Thoracic aorta endothelial cell (primary cell): ENCODE results near the gene NUMA1. TPM values are rescaled to one million over a fixed set of nuclear protein-coding genes. Genes with fewer than 3 reads are reported as not detected.

ENCODE experiments used
- small RNA-seq: library from RNA; depleted of rRNA; stranded (forward); fragments of <200 nt; gene quantifications from one replicate; pipeline ENCODE3, GENCODE V24; 2012
- total RNA-seq: library from RNA; depleted of rRNA; stranded (reverse); fragments of >200 nt; gene quantifications from 2 replicates; pipeline ENCODE4 v1.2.3, GENCODE V29; 2012

NUMA1 gene, protein sequence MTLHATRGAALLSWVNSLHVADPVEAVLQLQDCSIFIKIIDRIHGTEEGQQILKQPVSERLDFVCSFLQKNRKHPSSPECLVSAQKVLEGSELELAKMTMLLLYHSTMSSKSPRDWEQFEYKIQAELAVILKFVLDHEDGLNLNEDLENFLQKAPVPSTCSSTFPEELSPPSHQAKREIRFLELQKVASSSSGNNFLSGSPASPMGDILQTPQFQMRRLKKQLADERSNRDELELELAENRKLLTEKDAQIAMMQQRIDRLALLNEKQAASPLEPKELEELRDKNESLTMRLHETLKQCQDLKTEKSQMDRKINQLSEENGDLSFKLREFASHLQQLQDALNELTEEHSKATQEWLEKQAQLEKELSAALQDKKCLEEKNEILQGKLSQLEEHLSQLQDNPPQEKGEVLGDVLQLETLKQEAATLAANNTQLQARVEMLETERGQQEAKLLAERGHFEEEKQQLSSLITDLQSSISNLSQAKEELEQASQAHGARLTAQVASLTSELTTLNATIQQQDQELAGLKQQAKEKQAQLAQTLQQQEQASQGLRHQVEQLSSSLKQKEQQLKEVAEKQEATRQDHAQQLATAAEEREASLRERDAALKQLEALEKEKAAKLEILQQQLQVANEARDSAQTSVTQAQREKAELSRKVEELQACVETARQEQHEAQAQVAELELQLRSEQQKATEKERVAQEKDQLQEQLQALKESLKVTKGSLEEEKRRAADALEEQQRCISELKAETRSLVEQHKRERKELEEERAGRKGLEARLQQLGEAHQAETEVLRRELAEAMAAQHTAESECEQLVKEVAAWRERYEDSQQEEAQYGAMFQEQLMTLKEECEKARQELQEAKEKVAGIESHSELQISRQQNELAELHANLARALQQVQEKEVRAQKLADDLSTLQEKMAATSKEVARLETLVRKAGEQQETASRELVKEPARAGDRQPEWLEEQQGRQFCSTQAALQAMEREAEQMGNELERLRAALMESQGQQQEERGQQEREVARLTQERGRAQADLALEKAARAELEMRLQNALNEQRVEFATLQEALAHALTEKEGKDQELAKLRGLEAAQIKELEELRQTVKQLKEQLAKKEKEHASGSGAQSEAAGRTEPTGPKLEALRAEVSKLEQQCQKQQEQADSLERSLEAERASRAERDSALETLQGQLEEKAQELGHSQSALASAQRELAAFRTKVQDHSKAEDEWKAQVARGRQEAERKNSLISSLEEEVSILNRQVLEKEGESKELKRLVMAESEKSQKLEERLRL (N-terminal part only)
- 149 and 164 TPM in 2 replicates for total RNA-seq

DNA sequence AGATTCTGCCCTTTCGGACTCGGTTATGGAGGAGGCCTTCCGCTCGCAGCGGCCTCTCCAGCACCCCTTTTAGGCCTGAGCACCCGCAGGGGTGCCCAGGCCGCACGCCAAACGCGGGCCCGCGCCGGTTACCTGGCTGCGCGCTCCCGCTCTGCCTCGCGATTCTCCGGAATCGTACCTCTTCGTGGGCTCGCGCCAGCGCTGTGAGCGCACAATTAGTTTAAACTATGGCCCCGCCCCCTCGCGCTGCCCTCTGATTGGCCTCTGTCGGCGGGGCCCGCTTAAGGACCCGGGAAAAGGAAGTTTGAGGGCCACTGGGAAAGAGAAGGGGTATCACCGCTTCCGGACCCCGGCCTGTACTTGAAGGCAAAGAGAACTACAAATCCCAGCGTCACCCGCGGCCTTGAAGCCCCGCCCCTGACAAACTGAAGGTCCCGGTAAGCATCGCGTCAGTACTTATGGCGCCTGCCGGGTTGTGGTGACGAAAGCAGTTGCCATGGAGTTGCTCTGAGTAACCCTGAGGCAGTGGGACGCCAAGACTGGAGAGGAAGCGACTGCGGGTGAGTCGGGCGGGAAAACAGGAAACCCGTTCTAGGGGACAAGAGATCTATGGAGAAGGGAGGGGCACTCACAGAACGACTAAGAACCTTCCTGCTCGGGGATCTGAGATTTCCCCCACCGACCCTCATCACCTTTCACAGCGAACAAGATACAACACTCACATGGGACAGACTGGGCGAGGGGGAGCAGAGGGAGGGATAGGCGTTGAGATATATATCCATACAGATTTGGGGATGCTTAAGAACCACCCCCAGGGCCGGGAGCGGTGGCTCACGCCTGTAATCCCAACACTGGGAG lies at the start of gene NUMA1, which contains the start of gene LRRC51:
Gene NUMA1 (minus strand): TSS at position 217 of the 858 bp plus-strand sequence. CDS start 44,599 bp downstream, outside the sequence.
Gene LRRC51 (plus strand): TSS at position 525 of the 858 bp plus-strand sequence. CDS start 8,234 bp downstream, outside the sequence.

DNA sequence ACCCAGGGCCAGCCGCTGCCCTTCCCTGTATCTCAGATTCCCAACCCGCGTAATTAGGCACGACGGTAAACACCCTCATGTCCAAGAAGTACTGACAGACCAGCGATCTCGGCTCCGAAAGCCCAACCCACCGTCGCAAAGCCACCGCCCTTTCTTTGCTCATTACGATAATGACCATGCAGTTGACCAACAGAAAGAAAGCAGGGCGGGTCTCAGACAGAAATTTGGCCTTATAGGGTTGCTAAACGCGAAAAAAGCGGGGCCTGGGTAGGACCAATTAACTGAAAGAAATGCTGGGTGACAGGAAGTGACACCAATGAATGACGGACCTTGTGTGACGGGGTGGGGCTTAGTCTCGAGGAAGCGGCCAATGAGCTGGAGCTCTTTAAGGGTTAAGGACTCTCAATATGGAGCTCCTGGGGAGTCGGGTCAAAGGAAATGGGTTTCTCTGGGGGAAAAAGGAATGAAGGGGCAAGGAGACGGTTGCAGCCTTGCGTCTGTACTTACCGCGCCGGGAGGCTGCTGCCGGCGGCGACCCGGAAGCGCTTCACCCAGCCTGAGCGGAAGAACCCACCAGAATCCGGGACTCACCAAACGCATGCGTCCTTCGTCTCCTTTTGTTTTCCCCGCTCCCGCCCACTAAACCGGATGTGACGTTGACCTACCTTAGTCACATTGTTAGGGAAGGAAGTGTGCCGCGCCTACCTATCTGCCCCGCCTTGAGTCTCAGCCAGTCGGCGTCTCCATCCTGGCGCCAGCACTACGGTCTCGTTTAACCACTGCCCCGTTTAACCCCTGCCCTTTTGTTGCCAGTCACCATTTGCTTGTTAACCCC lies 32.0 kb upstream of the NUMA1 start, which contains the start of gene ANAPC15:
Gene ANAPC15 (minus strand): TSS at position 553 of the 835 bp plus-strand sequence. CDS start 1,419 bp downstream, outside the sequence.

DNA sequence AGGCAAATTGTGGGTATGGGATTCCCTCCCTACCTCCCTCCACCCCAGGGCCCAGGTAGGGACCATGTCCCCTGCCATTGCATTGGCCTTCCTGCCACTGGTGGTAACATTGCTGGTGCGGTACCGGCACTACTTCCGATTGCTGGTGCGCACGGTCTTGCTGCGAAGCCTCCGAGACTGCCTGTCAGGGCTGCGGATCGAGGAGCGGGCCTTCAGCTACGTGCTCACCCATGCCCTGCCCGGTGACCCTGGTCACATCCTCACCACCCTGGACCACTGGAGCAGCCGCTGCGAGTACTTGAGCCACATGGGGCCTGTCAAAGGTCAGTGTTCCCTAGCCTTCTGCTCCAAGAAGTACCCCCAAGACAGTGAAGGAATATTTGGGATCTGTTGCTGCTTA lies 25.5 kb upstream of the NUMA1 start, which contains the start of gene TOMT:
Gene TOMT (plus strand): TSS at position 37 of the 400 bp plus-strand sequence. CDS start 28 bp downstream, at position 65.

DNA sequence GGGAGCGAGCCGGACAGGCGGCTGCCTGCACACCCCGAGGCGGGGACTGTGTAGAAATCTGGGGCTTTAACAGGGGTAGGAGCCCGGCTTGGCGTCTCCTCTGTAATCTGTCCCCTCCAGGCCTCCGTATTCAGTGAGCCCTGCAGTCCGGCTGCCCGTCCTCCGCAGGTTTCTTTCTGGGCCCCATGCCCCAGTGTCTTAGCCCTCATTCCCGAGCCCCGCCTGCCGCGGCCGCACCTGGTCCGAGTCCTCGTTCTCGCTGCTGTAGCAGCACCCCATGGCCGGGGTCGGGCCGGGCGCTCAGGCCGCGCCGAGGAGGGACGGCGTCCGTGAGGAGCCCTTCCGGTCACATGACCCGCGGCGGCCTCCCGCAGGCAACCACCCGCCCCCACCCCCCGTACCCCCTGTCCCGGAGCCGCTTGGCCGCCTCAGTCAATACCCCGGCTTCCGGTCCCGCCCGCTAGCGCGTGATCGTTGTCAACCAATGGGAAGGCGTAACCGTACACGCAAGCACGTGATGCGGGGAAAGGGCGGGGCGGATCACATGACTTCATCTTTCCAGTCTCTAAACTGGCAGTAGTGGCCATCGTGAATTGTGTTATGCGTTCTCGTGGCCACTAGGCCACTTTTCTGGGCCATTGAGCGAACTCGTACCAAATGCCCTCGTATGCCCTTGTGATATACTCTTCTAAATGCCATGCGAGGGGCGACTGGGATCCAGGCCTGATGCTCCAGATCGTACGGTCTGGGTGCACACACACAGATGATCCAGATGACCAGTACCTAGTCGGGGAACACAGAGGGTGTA lies 22.8 kb upstream of the NUMA1 start, which contains the start of gene LAMTOR1:
Gene LAMTOR1 (minus strand): TSS at position 352 of the 808 bp plus-strand sequence. CDS start 73 bp downstream, at position 279.

DNA sequence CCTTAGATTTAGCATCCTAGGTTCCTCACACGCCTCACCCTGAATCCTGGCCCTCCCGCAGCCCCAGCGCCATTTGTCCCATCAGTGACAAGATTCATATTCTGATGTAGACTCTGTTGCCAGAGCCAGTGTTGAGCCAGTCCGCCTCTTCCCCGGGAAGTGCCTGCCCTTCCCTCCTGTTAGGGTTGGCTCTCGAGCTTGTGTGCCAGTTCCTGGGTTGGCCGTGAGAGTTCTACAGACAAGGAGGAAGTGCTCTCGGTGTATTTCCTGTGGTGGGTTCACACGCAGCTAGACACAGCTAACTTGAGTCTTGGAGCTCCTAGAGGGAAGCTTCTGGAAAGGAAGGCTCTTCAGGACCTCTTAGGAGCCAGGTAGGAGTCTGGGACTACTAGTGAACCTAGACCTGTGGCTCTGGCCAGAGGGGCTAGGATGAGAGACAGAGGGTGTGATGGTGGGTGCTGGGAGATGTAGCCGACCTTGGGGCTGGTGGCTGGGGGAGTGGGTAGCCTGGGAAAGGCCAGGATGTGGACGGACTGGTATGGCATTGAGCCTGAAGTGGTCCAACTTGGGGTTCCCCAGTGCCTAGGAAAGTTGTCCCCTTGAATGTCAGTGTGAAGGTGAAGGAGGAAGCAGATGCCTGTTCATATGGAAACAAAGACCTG lies 81.6 kb downstream of the NUMA1 start, which contains the start of gene IL18BP:
Gene IL18BP (plus strand): TSS at position 261 of the 662 bp plus-strand sequence. CDS start 1,076 bp downstream, outside the sequence.

Small RNA genes within 50 kb of the gene (small RNA-seq; reads per million reads assigned to genes)
- gene MIR3165 (0.91 reads per million, percentile 15 among the genes with 10 or more reads in this experiment), gene RNU6-72P (not detected)

Other genes starting within 250 kb of the NUMA1 start
- not detected in 2 replicates for gene DEFB108B, start 247.3 kb downstream of the NUMA1 start, total RNA-seq
- not detected in 2 replicates for gene DEFB131B, start 202.1 kb downstream of the NUMA1 start, total RNA-seq
- 11.8 and 12.5 TPM in 2 replicates for gene XNDC1N, start 151.9 kb downstream of the NUMA1 start, total RNA-seq
- 52.1 and 58.2 TPM in 2 replicates for gene RNF121, start 151.5 kb downstream of the NUMA1 start, total RNA-seq
- 9.4 and 13.5 TPM in 2 replicates for gene IL18BP, start 81.6 kb downstream of the NUMA1 start, total RNA-seq
- 1.5 and 2.2 TPM in 2 replicates for gene LRRC51, start 308 bp upstream of the NUMA1 start, total RNA-seq
- gene LAMTOR1, start 22.8 kb upstream of the NUMA1 start, total RNA-seq, result 88.6 and 90.2 TPM in 2 replicates
- 0.22 TPM in 1 of 2 replicates, not detected in the other for gene TOMT, start 25.4 kb upstream of the NUMA1 start, total RNA-seq
- 34.2 and 35.5 TPM in 2 replicates for gene ANAPC15, start 32.2 kb upstream of the NUMA1 start, total RNA-seq
- gene FOLR3, start 55.2 kb upstream of the NUMA1 start, total RNA-seq, result not detected in 2 replicates
- gene FOLR1, start 111.6 kb upstream of the NUMA1 start, total RNA-seq, result not detected in 2 replicates
- not detected in 2 replicates for gene FOLR2, start 136.3 kb upstream of the NUMA1 start, total RNA-seq
- gene INPPL1, start 144.2 kb upstream of the NUMA1 start, total RNA-seq, result 52.5 and 62.6 TPM in 2 replicates
- gene PHOX2A, start 163.6 kb upstream of the NUMA1 start, total RNA-seq, result not detected in 2 replicates